ENCODE measurements around the gene ELOVL3. TPM values are rescaled to one million over a fixed set of nuclear protein-coding genes. Genes with fewer than 3 reads are reported as not detected.

Gene ELOVL3
- total and polyA plus RNA-seq, 2 donors (not counting 3 experiments of a cell fraction or from before 2014, with no cell fraction given): not detected

GRCh38 chr10:102237711-102238252 lies 11.7 kb downstream of the ELOVL3 start:
- CTCF ChIA-PET: interaction anchor here (1.0 to 17.3 kb wide), 4 partner anchors 8 to 197 kb away, joined by 3 to 1402 read pairs (median 3); no protein-coding TSS in a partner anchor
- intact Hi-C loops (cut with micrococcal nuclease): no loop called here
- BruUV-seq (replicated peaks): no TSS peak

GRCh38 chr10:102240467-102241031 lies 14.4 kb downstream of the ELOVL3 start:
- H3K9me3 ChIP-seq (replicated peaks; ENCODE audit: control insufficient read depth, insufficient read depth, low read length): no peaks in the 10 kb centered on the region
- TF ChIP-seq, protein P1, sequence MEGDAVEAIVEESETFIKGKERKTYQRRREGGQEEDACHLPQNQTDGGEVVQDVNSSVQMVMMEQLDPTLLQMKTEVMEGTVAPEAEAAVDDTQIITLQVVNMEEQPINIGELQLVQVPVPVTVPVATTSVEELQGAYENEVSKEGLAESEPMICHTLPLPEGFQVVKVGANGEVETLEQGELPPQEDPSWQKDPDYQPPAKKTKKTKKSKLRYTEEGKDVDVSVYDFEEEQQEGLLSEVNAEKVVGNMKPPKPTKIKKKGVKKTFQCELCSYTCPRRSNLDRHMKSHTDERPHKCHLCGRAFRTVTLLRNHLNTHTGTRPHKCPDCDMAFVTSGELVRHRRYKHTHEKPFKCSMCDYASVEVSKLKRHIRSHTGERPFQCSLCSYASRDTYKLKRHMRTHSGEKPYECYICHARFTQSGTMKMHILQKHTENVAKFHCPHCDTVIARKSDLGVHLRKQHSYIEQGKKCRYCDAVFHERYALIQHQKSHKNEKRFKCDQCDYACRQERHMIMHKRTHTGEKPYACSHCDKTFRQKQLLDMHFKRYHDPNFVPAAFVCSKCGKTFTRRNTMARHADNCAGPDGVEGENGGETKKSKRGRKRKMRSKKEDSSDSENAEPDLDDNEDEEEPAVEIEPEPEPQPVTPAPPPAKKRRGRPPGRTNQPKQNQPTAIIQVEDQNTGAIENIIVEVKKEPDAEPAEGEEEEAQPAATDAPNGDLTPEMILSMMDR (IDR thresholded peaks at IDR 0.05; ENCODE audit: extremely low read depth in 1 of 2, insufficient read depth in 1 of 2, low read depth in 1 of 2, low read length in 2 of 2): no peak
- TF ChIP-seq EZH2 (IDR thresholded peaks at IDR 0.05; ENCODE audit: borderline replicate concordance, low read depth, low read length, severe bottlenecking): peak; percentile 90
- H4K20me1 ChIP-seq (replicated peaks; ENCODE audit: control insufficient read depth, extremely low read depth, insufficient read depth, low read length): no peaks in the 10 kb centered on the region
- H2AFZ ChIP-seq (ENCODE audit: low read depth, low read length): peak overlapping the region; percentile 18
- intact Hi-C loops (cut with micrococcal nuclease): no loop called here
- H3K9me1 ChIP-seq (replicated peaks; ENCODE audit: control insufficient read depth, extremely low read depth, insufficient read depth, low read length): no peaks in the 10 kb centered on the region
- H3K4me2 ChIP-seq (ENCODE audit: insufficient read depth, low read length): peak overlapping the region; percentile 86
- dilution Hi-C loops (cut with MboI; ENCODE audit: extremely low pct_ligation_motif_present, low sequenced_read_pairs): loop anchor here (25.0 kb wide), 1 partner anchor 122 kb away; no protein-coding TSS in a partner anchor
- ChIA-PET CTCF (interaction anchor here (1.0 to 17.3 kb wide), 4 partner anchors 10 to 157 kb away, joined by 3 to 1402 read pairs (median 26); no protein-coding TSS in a partner anchor), POLR2A (interaction anchor here (1.2 kb wide), 1 partner anchor 9 kb away, joined by 3 read pairs; no protein-coding TSS in a partner anchor)
- FAIRE-seq (no peak), DNase-seq (ENCODE audit: low read depth, low spot score) (no peak)
- peaks cover 41 to 42% of the 10 kb centered on the region in 2 experiments for H3K27me3 ChIP-seq (ENCODE audit: control insufficient read depth in 2 of 2, insufficient read depth in 2 of 2, low read length in 2 of 2)
- no TSS peak for BruUV-seq (replicated peaks)
- no peak overlapping the region for H3K9ac ChIP-seq (replicated peaks; ENCODE audit: extremely low read depth, insufficient read depth, low read length)
- no peaks in the 10 kb centered on the region for H3K36me3 ChIP-seq (ENCODE audit: control insufficient read depth in 2 of 2, extremely low read depth in 1 of 2, insufficient read depth in 2 of 2, low read length in 2 of 2)
- no peaks in the 10 kb centered on the region for H3K79me2 ChIP-seq (ENCODE audit: control insufficient read depth, insufficient read depth, low read length)
- H3K27ac ChIP-seq (ENCODE audit: insufficient read depth, low read depth, low read length): no peak overlapping the region
- H3K4me1 ChIP-seq (ENCODE audit: control insufficient read depth, extremely low read depth, insufficient read depth, low read length): peaks cover 16% of the 10 kb centered on the region
- H3K4me3 ChIP-seq (replicated peaks in 1 of 3; ENCODE audit: insufficient read depth in 1 of 3, low read depth in 1 of 3, low read length in 3 of 3): peak overlapping the region; percentile 28 to 42 (median 36)

More at GRCh38 chr10:102237711-102238252, 11.7 kb downstream of the ELOVL3 start:
- no peak overlapping the region for H3K27ac ChIP-seq (ENCODE audit: insufficient read depth, low read depth, low read length)
- POLR2A ChIA-PET: no interaction called here
- H3K4me1 ChIP-seq (ENCODE audit: control insufficient read depth, extremely low read depth, insufficient read depth, low read length): peaks cover 13% of the 10 kb centered on the region
- DNase-seq (ENCODE audit: low read depth, low spot score) (no peak), FAIRE-seq (no peak)
- H3K27me3 ChIP-seq (ENCODE audit: control insufficient read depth in 2 of 2, insufficient read depth in 2 of 2, low read length in 2 of 2): peaks cover 51 to 59% of the 10 kb centered on the region in 2 experiments
- no peaks in the 10 kb centered on the region for H3K9me1 ChIP-seq (replicated peaks; ENCODE audit: control insufficient read depth, extremely low read depth, insufficient read depth, low read length)
- H3K4me2 ChIP-seq (ENCODE audit: insufficient read depth, low read length): no peak overlapping the region
- no peaks in the 10 kb centered on the region for H3K9me3 ChIP-seq (replicated peaks; ENCODE audit: control insufficient read depth, insufficient read depth, low read length)
- no peaks in the 10 kb centered on the region for H4K20me1 ChIP-seq (replicated peaks; ENCODE audit: control insufficient read depth, extremely low read depth, insufficient read depth, low read length)
- dilution Hi-C loops (cut with MboI; ENCODE audit: extremely low pct_ligation_motif_present, low sequenced_read_pairs): loop anchor here (25.0 kb wide), 1 partner anchor 125 kb away; no protein-coding TSS in a partner anchor
- no peaks in the 10 kb centered on the region for H3K79me2 ChIP-seq (ENCODE audit: control insufficient read depth, insufficient read depth, low read length)
- no peak overlapping the region for H3K4me3 ChIP-seq (replicated peaks in 1 of 3; ENCODE audit: insufficient read depth in 1 of 3, low read depth in 1 of 3, low read length in 3 of 3)
- no peak overlapping the region for H2AFZ ChIP-seq (ENCODE audit: low read depth, low read length)
- no peak overlapping the region for H3K9ac ChIP-seq (replicated peaks; ENCODE audit: extremely low read depth, insufficient read depth, low read length)
- no peaks in the 10 kb centered on the region for H3K36me3 ChIP-seq (ENCODE audit: control insufficient read depth in 2 of 2, extremely low read depth in 1 of 2, insufficient read depth in 2 of 2, low read length in 2 of 2)
- TF ChIP-seq EZH2 (IDR thresholded peaks at IDR 0.05; ENCODE audit: borderline replicate concordance, low read depth, low read length, severe bottlenecking) (peak; percentile 41), MYC (IDR thresholded peaks at IDR 0.05; ENCODE audit: low read depth, low read length) (no peak), POLR2AphosphoS5 (IDR thresholded peaks at IDR 0.05; ENCODE audit: insufficient read depth, low read depth, low read length) (no peak), POLR2A (IDR thresholded peaks at IDR 0.05; ENCODE audit: low read depth, low read length) (no peak), JUN (IDR thresholded peaks at IDR 0.05; ENCODE audit: borderline replicate concordance, insufficient read depth, insufficient read length, low read depth) (no peak)
